T follicular helper cell (primary cell): ENCODE measurements around the gene SSRP1.

Experiments used
- DNase-seq: peaks from one replicate; pipeline ENCODE4 v3.0.0-alpha.2; 2020; ENCODE audit warnings: low read depth

The SSRP1 gene

GRCh38 chr11:57336111-57336666, 497 bp upstream of the SSRP1 start:
- DNase-seq, result no peak

- no peak for DNase-seq
These were observed 709 bp downstream of the SSRP1 start for GRCh38 chr11:57335023-57335342.

GRCh38 chr11:57332694-57333440, 2.8 kb downstream of the SSRP1 start:
- DNase-seq, result no peak

GRCh38 chr11:57331720-57332119, 4.0 kb downstream of the SSRP1 start:
- no peak for DNase-seq

- no peak for DNase-seq
These were observed 5.7 kb downstream of the SSRP1 start for GRCh38 chr11:57330029-57330428.

- DNase-seq, result no peak
These were observed 8.0 kb downstream of the SSRP1 start for GRCh38 chr11:57327721-57328120.

GRCh38 chr11:57325735-57326048, 10.0 kb downstream of the SSRP1 start:
- no peak for DNase-seq

GRCh38 chr11:57324886-57325734, 10.6 kb downstream of the SSRP1 start, which contains the start of gene TNKS1BP1:
Gene TNKS1BP1, minus strand, starts transcription at chr11:57324952. Its CDS starts 3,067 bp downstream, at chr11:57321885.
- DNase-seq, result peak; percentile 82

- peak; percentile 12 for DNase-seq
These were observed 11.4 kb downstream of the SSRP1 start for GRCh38 chr11:57324154-57324885.

- no peak for DNase-seq
These were observed 11.9 kb downstream of the SSRP1 start for GRCh38 chr11:57323855-57324153.

- DNase-seq, result no peak
These were observed 12.4 kb downstream of the SSRP1 start for GRCh38 chr11:57323167-57323854.

- DNase-seq, result no peak
These were observed 13.2 kb downstream of the SSRP1 start for GRCh38 chr11:57322256-57323166.

GRCh38 chr11:57321388-57322255, 14.1 kb downstream of the SSRP1 start:
- no peak for DNase-seq

GRCh38 chr11:57320719-57321387, 14.8 kb downstream of the SSRP1 start:
- no peak for DNase-seq

GRCh38 chr11:57320067-57320718, 15.5 kb downstream of the SSRP1 start:
- DNase-seq, result no peak

GRCh38 chr11:57318178-57318577, 17.5 kb downstream of the SSRP1 start:
- no peak for DNase-seq

GRCh38 chr11:57316017-57316416, 19.7 kb downstream of the SSRP1 start:
- no peak for DNase-seq

- DNase-seq, result no peak
These were observed 20.2 kb downstream of the SSRP1 start for GRCh38 chr11:57315491-57315890.
